Mesothelial cell of epicardium (in vitro differentiated cells): ENCODE measurements around the gene ERVMER34-1. TPM values are rescaled to one million over a fixed set of nuclear protein-coding genes. Genes with fewer than 3 reads are reported as not detected.

Experiments
- DNase-seq, 2 experiments: peaks; one replicate each; pipeline ENCODE4 v3.0.0; 2021; ENCODE audit warnings: low spot score in 2 of 2; ENCODE audit not compliant: unreplicated experiment in 2 of 2
- H3K27ac Mint-ChIP-seq: 2 replicates; pipeline ENCODE4 v1.8.0; 2021; ENCODE audit warnings: mixed read lengths
- H3K27me3 Mint-ChIP-seq: 2 replicates; pipeline ENCODE4 v1.8.0; 2021; ENCODE audit warnings: low read depth, mixed read lengths
- H3K36me3 Mint-ChIP-seq: 2 replicates; pipeline ENCODE4 v1.8.0; 2021; ENCODE audit warnings: mixed read lengths
- H3K4me1 Mint-ChIP-seq: 2 replicates; pipeline ENCODE4 v1.8.0; 2021; ENCODE audit warnings: mixed read lengths
- H3K4me3 Mint-ChIP-seq: 2 replicates; pipeline ENCODE4 v1.8.0; 2021; ENCODE audit warnings: mild to moderate bottlenecking, moderate library complexity, mixed read lengths
- H3K9me3 Mint-ChIP-seq: 2 replicates; pipeline ENCODE4 v1.8.0; 2021; ENCODE audit warnings: mixed read lengths
- total RNA-seq: library from RNA; stranded (reverse); gene quantifications from 3 replicates; pipeline ENCODE4 v1.2.1, GENCODE V29; 2021
- TF ChIP-seq, protein P1 (sequence below): fragments of 200-600 bp; sonication (generic); IDR thresholded peaks from one replicate; pipeline ENCODE4 v1.5.0; 2021; ENCODE audit warnings: antibody characterized with exemption; ENCODE audit not compliant: unreplicated experiment

The ERVMER34-1 gene
- total RNA-seq, 1 donor from 2014 or later = 3.6 TPM

DNA sequence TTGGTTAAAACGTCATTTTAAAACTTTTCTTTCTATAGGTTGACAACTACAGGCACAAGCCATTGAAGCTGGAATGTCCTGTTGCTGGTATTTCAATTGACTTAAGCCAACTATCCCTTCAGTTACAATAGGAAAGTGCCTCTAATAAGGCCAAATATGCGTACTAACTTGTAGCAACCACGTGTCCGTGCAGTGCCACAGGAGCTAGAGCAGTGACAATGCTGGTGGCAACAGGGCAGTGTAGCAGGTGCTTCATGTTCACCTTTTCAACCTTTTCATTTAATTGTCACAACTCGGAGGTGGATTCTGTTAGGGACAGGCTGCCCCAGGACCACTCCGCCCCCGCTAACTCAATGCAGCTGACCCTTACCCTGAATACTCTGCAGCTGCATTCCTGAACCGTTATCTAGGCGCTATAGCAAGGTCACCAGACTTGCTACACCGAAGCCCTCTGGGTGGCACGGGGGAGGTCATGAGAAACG, 37.7 kb downstream of the ERVMER34-1 start:
- H3K9me3 Mint-ChIP-seq = no peaks in the 10 kb centered on the region
- peaks cover 30% of the 10 kb centered on the region for H3K4me1 Mint-ChIP-seq
- no peak for DNase-seq
- no peak overlapping the region for H3K27ac Mint-ChIP-seq
- H3K4me3 Mint-ChIP-seq = peak overlapping the region; percentile 84
- TF ChIP-seq, protein P1, sequence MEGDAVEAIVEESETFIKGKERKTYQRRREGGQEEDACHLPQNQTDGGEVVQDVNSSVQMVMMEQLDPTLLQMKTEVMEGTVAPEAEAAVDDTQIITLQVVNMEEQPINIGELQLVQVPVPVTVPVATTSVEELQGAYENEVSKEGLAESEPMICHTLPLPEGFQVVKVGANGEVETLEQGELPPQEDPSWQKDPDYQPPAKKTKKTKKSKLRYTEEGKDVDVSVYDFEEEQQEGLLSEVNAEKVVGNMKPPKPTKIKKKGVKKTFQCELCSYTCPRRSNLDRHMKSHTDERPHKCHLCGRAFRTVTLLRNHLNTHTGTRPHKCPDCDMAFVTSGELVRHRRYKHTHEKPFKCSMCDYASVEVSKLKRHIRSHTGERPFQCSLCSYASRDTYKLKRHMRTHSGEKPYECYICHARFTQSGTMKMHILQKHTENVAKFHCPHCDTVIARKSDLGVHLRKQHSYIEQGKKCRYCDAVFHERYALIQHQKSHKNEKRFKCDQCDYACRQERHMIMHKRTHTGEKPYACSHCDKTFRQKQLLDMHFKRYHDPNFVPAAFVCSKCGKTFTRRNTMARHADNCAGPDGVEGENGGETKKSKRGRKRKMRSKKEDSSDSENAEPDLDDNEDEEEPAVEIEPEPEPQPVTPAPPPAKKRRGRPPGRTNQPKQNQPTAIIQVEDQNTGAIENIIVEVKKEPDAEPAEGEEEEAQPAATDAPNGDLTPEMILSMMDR = no peak
- peaks cover 15% of the 10 kb centered on the region for H3K27me3 Mint-ChIP-seq
- H3K36me3 Mint-ChIP-seq = peaks cover 8% of the 10 kb centered on the region

DNA sequence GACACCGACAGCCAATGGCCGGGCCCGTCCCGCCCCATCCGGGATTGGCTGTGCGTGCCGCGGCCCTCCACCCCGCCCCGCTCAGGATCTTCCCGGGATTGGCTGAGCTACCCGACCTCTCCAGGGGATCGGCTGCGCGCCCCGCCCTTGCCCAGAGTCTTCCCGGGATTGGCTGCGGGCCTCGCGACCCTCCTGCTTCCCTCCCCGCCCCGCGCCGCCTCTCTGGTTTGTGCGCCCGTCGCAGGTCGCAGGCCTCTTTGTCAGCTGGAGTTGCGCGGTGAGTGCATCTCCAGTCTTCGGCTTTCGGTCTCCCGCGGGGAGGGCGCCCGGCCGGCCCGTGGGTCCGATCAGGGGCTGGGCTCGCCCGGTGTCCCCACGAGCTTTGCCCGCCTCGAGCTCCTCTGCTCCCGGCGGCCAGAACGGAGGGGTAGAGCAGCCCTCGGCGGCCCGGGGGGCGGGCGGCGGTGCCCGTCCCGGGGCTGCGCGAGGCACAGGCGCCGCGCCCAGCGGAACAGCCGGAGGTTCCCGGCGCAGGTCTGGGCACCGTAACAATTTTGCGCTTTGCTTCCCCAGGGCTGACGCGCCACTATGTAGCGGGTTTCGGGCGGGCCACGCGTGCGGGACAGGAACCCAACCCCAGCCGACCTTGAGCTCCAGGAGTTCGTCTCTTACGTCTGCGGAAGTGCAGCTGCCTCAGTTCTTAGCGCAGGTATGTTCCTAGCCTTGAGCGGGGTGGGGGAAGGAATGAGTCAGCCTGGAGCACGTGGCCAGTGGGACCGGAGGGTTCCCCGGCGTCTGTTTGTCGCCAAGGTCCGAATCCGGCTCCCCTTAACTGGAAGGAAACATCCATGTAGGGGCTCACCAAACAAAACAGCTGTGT, 38.7 kb downstream of the ERVMER34-1 start:
- H3K27ac Mint-ChIP-seq = peak overlapping the region; percentile 90
- H3K9me3 Mint-ChIP-seq = no peaks in the 10 kb centered on the region
- peak overlapping the region; percentile 84 for H3K4me3 Mint-ChIP-seq
- TF ChIP-seq, protein P1 = no peak
- peaks cover 8% of the 10 kb centered on the region for H3K36me3 Mint-ChIP-seq
- peak; percentile 91 to 96 for DNase-seq
- H3K4me1 Mint-ChIP-seq = peaks cover 30% of the 10 kb centered on the region
- H3K27me3 Mint-ChIP-seq = peaks cover 15% of the 10 kb centered on the region

DNA sequence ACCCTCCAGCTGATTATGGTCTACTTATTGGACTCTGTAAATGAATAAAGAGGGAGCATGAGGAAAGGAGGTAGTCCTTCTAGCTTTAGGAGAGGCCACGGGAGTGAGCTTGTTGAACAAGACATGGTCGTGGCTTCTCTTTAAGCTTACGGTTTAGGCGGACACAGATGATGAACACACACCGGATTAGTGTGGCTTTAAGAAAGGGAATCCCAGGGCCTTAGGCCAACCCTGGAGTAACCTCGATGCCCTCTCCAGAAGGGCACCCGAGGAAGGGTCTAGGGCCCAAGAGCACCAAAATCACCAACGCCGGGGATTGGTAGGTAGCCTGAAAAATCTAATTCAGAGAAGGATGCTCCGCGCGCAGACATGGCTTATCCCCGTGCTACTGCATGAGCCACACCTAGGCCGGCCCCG, 39.4 kb downstream of the ERVMER34-1 start:
- Mint-ChIP-seq H3K27me3 (peaks cover 15% of the 10 kb centered on the region), H3K4me3 (peak overlapping the region; percentile 54), H3K36me3 (peaks cover 8% of the 10 kb centered on the region), H3K9me3 (no peaks in the 10 kb centered on the region), H3K4me1 (peaks cover 30% of the 10 kb centered on the region), H3K27ac (no peak overlapping the region)
- no peak for DNase-seq
- TF ChIP-seq, protein P1 = no peak

DNA sequence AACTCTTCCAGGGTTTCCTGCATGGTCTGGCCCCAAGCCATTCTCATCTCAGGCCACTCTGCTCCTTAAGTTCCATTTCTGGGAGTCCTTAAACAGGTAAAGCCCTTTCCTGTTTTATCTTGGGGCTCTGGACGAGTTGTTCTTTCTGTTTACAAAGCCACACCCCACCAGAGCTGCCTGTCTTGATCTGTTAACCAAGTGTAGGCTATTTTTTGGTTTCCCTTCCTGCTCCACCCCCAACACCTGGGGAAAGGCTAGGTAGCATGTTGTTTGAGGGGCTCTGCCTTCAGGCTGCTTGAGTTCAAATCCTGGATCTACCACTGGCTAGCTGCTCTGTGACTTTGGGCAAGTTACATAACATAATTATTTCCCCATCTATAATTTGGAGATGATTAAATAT, 40.0 kb downstream of the ERVMER34-1 start:
- TF ChIP-seq, protein P1 = no peak
- Mint-ChIP-seq H3K4me3 (no peak overlapping the region), H3K4me1 (peaks cover 30% of the 10 kb centered on the region), H3K27ac (no peak overlapping the region), H3K36me3 (peaks cover 8% of the 10 kb centered on the region), H3K9me3 (no peaks in the 10 kb centered on the region), H3K27me3 (peaks cover 15% of the 10 kb centered on the region)
- DNase-seq = no peak

DNA sequence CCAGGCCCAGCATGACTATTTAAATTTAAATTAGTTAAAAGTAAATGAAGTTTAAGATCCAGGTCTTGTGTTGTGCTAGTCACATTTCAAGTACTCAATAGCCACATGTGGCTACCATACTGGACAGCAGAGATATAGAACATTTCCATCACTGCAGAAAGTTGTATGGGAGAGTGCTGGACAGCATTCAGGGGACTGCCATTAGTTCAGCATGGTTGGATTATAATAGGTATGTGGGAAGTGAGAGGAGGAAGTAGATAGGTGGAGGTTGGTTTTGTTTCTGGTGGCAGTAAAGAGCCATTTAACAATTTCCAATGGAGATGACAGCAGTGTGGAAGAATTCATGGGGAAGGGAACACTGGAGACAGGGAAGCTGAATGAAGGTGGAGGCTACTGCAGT, 42.1 kb downstream of the ERVMER34-1 start:
- DNase-seq = no peak
- Mint-ChIP-seq H3K4me3 (no peak overlapping the region), H3K27me3 (peaks cover 15% of the 10 kb centered on the region), H3K36me3 (peaks cover 2% of the 10 kb centered on the region), H3K4me1 (peaks cover 21% of the 10 kb centered on the region), H3K9me3 (no peaks in the 10 kb centered on the region), H3K27ac (no peak overlapping the region)
- TF ChIP-seq, protein P1 = no peak
